HG02798 (cell line): ENCODE data around the gene PRRX1.

Experiments used
- ATAC-seq: cut with Tn5 transposase; IDR thresholded peaks from one replicate; pipeline ENCODE4 v1.9.1; 2021; ENCODE audit warnings: mild to moderate bottlenecking; ENCODE audit not compliant: unreplicated experiment, poor library complexity

Gene PRRX1

DNA sequence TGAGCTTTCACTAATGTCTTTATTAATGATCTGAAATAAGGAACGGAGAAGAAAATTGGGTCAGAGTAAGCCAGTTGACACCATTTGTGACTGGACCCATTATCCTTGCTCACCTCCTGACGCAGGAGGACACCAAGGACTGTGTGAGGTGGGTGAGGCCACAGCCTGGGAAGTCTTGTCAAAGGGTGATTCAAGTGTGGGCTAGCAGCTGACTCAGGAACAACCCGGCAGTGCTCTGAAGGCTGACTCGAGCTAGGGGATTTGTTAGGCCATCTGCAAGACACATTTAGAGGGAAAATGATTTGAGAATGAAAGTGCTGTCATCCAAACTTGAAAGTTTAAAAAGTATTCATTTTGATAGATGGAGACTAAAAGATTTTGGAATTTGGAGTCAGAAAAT, 21.2 kb downstream of the PRRX1 start:
- ATAC-seq: no peak

DNA sequence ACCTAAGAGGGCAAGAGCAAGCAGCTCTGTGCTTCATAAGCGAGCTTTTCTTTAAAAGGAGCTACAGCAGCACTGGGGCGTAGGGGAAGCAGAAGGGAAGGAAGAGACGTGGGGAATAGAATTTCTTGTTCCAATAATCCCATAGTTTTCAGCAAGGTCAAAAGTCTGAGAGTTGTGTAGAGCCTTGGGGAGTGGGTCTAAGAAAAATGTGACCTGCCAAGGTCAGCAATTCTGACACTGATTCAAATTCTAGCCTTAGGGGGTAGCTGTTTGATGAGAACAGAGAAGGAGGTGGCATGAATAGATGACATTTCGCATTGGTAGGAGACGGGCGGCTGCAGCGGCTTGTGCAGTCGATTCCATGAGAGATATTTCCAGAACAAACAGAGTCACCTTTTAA, 22.4 kb downstream of the PRRX1 start:
- no peak for ATAC-seq

DNA sequence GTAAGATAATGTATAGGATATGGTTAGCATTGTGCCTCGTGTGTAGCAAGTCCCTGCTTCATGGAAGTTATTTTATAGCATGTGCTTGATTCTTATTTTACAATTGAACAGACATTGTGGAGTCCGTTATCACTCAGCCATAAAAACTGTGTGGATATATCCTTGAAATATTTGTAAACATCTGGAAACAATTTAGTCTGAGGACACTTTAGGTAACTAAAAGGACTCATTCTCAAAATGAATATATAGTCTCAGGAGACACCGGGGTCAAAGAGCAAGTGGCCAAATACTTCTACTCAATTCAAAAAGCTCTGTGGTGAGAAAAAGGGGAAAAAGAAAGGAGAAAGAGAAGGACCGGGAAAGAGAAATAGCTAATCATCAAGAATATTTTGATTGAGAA, 23.7 kb downstream of the PRRX1 start:
- no peak for ATAC-seq

DNA sequence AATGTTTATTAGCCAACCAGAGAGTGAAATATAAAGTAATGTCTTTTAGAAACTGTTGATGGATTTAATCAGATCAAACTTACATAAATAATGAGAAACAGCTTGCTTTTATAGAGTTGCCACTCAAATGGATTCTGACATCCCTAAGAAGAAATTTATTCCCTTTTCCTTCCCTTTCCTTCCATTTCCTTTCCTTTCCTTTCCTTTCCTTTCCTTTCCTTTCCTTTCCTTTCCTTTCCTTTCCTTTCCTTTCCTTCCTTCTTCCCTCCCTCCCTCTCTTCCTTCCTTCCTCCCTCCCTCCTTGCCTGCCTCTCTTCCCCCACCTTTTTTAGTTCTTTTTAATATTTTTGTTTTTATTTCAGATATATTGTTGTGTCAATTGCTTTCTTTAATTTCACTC, 27.3 kb downstream of the PRRX1 start:
- no peak for ATAC-seq

DNA sequence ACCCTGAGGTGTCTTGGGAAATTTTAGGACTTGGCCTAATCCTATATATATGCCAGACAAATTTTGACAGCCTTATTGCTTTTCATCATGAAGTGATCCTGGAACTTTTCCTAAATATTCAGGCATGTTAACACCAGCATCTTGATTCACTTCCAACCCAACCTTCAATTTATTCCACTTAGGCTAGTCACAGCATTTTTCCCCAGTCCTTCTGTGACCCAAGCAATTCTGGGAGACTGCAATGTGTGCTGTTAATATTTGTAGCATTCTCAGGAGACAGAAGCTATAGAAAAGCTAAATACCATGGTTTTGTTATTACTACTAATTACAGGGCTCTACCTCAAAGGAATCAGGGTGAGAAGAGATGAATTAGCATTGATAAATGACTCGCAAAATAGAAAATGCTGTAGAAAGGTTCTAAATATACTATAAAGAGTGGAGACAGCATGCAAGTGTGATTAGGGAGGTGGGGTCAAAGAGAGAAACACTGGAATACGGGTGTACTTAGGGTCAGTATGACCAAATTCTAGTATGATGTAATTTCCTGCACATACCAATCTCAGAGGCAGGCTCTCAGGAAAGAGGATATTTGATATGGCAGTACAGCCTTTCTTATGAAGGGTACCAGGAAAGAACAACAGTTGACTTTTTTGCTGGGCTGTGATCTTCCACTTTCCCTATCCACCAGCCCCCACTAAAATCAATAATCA, 29.1 kb downstream of the PRRX1 start:
- no peak for ATAC-seq

DNA sequence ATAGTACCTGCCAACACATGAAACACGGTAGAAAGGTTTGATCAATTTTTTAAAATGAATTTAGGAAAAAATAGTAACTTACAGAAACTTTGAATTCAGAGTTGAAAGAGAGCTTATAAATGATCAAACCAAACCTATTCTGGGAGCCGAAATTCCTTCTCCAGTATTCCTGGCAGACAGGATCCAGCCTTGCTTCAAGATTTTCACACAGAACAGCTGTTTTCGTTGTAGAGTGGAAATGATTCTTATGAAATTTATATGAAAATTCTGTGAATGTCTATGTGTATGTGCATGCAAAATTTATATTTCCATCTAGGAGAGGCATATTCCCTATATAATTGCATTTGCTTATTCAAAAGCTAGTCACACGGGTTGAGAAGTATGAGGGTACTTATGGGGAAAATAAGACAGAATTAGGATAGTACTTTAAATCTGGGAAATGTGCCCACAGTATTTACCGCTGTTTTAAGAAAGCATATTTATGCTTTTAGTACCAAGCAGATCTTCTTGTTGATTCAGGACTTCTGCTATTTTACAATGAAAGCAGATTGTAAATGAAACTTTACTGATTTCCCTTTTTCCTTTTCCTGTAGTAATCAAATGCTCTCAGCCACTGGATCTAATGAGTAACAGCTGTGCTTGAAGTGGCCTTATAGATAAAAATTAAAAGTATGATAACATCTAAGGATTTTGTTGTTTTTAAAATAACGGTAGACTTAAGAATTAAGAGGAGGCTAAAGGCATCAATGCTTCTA, 30.4 kb downstream of the PRRX1 start:
- ATAC-seq: no peak

DNA sequence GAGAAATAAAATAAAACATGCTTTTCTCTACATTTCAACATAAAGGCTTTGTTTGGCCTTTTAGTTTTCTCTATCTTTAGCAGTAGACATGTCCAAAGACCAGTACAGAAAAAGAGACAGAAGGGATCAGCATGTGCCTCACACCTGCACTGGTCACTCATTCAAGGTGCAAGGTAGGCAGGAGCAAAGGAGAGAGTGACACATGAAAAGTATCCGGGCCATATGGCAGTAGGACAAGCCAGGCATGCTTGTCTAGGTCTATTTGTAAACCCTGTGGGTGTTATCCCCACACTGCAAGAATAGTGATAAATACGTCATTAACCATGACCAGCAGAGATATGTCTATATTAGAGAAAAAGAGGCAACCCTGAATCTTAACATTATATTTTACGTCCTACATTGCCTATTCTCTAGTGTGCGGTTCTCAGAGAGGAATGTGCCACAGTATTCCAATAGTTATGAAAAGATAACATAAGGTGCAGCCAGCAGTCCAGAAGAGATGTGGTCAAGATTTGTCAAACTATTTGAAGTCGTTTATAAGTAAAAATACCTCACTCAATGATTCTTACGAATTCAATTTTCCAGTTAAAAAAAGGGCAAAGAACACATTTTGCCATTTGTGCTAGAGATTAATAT, 32.1 kb downstream of the PRRX1 start:
- ATAC-seq: no peak

DNA sequence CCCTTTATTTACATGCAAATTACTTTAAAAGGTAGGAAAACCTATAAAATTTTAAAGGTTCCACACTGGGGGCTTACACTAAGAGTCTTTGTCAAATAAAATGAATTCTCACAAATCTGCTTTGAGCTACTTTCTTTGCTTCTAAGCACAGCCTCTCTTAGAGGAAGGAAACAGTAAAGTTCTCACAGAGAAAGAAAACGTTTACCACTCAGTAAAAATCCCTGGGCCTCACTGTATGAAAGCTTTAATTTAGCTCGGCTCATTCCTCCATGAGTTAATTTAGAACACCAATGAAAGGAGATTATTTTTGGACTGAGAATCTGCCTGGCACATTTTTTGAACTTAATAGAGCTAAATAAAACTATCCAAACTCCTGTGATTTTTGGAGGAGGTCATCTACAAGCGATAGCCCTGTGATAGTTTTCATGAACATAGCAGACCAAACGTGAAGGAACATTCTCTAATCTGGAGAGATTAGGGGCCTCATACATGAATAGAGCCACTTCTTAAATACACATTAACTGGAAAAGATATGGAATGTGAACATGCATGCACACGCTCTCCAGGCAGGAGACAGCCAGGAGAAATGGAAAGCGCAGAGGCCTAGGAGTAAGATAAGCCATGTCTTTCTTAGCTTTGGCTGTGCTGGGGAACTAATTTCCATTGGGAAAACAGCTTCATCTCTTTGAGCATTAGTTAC, 32.8 kb downstream of the PRRX1 start:
- no peak for ATAC-seq

DNA sequence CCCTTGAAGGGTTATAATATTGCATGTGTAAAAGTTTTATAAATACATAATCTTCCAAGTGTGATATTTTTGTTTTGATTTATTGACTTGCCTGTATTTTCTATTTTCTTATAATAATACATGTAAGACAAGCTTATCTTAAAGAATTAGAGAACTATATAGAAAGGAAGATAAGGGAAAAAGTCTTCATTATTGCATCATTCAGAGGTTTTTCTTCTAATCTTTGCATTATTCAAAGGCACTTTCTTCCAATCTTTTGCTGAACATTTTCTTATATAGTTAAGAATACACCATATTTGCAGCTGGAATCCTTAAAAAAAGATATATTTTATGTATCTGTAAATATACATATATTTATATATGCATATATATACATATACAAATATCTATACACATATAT, 33.4 kb downstream of the PRRX1 start:
- ATAC-seq: no peak

DNA sequence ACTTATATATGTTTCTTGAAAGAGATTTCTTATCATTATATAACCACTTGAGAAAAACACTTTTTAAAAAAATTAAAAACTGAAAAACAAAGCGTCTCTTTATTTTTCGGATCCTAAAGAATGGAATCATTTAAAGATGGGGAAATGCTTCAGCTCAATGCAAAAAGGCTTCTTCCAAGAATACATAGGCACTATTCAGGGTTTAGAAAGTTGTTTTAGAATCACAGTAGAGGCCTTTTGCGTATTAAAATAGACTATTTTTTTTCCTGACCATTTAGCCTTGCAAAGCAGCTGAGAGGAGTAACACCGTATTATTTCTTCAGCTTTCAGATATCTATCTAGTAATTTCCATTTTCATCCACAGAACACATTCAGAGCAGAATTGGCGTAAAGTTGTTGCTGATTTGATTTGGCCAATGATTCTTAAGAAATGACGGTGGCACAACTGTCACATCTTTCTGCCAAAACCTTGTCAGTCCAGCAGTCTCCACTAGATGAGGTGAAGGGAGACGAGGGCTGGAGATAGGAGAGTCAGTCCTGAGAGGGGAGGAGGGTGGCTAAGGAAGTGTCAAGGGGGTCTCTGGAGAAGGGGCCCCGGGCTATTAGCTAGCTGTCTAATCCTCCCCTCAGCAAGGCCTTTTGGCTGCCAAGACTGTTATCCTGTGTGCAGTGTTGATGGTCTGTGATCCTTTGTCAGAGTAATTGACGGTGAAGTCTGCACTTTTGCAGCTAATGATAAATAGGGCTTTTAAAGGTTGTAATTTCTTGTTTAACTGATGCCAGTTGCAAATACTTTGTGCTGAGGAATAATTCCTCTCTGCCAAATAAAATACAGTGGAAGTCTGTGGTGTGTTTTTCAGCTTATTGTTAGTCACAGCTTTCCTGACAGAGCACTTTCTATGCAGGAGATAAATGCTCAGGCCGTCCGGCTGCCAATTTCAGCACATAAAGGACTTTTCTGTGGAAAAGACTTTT, 34.7 kb downstream of the PRRX1 start:
- no peak for ATAC-seq

DNA sequence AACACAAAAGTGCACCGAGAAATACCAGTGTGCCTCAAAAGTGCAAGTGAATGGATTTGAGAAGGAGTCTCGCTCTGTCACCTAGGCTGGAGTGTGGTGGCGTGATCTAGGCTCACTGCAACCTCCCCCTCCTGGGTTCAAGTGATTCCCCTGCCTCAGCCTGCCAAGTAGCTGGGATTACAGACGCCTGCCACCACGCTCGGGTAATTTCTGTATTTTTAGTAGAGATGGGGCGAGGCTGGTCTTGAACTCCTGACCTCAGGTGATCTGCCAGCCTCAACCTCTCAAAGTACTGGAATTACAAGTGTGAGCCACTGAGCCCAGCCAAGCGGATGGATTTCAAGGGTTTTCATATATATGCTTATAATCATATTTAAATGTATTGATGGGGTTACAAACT, 35.8 kb downstream of the PRRX1 start:
- ATAC-seq: no peak

DNA sequence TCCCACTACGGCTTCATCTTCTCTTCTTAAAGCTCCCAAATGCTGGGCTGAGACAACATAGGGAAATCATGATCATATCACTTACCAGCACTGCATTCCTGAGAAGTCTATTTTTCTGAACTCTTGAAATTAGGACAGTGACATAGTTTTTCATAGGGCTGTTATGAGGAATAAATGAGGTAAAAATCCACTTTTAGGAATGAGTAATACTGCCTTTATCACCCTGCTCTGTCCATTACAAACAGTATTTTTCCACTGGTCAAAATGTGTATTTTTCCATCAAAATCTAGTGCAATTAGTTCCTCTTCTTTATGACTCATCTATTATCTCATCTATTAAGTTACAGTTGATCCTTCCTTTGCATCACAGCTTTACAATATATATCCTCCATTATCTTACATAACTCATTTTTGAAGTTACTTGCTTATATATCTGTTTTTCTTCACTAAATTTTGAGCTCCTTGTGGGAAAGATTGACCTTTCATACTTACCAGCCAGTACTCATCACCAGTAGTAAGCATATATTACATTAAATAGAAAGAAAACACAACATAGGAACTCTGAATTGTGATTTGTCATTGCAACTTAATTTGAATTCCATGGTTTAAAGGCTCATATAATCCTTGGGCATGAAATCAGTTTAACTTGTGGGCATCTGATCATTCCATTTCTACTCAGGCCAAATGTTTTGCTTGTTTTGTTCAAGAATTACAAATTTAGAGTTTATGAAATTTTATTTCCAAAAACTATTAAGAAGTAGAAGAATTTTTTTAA, 37.1 kb downstream of the PRRX1 start:
- ATAC-seq: no peak

DNA sequence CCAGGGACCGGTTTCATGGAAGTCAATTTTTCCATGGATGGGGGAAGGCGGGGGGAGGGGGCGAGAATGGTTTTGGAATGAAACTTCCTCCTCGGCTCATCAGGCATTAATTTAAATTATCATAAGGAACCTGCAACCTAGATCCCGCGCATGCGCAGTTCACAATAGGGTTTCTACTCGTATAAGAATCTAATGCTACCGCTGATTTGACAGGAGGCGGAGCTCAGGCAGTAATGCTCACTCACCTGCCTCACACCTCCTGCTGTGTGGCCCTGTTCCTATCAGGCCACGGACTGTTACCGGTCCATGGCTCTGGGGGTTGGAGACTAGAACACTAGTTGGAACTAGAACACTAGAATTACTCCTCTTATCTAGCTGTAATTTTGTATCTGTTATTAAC, 38.0 kb downstream of the PRRX1 start:
- no peak for ATAC-seq

DNA sequence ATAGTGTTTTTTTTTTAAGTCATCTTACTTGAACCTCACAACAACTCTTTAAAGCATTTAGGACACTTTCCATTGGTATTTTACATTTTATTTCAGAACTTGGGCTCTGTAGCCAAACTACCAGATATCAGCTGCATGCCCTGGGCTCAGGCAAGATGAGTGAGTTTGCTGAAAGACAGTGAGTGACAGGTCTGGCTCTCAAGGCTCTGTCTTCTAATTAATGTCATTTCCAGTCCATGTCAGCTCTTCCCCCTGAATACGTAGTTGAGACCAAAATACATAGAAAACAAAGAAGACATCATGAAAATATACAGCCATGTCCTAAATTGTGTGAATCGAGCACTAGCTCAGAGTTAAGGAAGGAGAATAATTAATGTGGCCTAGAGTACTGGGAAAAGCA, 39.7 kb downstream of the PRRX1 start:
- ATAC-seq: no peak

DNA sequence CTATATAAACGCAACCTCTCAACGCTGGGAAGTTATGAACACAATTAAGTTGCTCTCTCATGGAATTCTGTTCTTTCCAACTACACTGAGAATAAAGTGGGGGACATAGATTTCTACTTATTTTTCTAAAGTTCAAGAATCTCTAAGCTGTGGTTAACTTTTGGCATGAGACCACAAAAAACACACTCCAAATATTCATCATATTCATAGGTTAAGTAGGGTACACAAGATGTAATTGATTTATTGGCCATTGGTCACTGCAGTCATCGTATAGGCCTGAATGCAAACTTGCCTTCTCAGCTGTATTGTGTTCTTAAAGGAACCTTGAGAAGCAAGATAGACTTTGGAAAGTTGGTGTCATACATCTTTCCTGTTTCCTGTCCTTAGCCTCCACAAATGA, 40.3 kb downstream of the PRRX1 start:
- ATAC-seq: no peak

DNA sequence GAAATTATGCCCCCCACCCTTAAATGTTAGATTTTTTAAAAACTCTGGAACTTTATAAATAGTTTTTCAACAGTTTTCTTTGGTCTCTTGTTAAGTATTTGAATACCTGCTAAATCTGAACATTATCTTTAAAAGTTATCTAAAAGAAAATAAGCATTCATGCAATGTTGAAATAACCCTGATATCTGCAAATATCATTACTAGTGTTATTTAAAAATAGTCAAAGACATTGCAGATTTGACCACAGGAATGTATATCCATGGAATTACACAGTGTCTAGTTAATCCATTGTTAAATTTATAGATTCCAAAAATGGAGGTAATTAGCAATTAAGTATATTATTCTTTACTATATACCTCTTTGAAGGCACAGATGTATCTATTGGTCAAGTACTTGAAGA, 42.0 kb downstream of the PRRX1 start:
- no peak for ATAC-seq

DNA sequence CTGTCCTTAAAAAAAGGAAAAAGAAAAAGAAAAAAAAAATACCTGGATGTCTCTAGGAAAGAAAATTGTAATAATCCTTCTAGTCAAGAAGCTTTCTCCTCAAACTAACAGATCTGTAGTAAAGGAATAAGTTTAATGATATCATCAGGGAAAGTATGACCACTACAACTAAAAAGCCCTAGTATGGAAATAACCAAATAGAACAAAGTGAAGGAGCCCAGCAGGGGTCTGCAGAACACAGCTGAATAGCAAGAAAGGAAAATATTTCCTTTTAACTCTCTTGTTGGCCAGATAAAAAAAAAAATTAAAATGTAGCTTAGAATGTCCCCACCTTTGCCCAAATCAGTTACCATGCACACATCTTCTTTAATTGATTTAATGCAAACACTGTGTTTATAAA, 43.2 kb downstream of the PRRX1 start:
- ATAC-seq: no peak

DNA sequence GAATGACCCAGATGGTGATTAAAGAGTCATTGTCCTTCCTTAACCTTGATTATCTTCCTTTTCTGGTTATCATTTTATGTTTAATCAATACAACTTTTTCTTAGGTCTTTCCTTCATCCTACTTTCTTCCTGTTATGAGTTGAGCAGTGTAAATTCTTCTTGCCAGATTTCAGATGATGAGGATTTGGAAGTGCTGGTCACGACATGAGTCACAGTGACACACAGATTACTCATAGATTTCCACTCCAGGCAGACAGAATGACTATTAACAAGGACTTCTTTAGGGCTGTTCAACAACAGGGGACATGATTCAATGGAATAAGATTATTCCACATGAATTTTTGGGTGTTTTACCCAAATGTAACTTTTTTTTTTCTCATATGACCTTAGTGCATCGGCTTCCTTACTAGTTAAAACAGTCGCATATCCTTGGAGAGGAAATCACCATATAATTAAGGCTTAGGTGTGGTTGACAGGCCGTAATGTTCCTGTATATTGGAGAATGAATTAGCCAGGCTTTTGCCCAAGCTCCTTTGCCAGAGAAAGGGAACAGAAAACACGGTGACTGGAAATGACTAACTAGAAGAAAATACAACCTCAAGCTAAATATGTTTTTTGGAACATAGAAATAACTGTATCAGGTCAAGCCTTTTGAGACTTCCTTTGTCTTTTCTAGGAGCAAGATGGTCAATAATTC, 44.2 kb downstream of the PRRX1 start:
- no peak for ATAC-seq

DNA sequence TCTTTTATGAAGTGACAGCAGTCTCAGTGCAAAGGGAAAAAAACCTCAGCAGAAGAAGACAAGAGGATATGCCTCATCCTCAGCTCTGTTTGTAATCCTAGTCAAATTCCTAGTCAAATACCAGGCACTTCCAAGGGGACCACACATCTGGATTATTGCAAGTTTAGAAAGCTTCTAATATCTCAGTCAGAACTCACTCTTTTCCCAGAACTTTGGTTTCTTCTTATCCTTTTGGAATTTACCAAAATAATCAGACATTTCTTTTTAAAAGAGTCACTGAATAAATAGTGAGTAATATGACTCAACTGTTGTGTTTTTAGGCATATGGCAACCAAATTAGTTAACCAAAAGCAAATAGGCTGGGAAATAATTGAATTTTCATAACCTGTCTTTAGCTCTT, 47.8 kb downstream of the PRRX1 start:
- ATAC-seq: no peak
